B cell (primary cell): Measurements from ENCODE around the gene NUP214. TPM values are rescaled to one million over a fixed set of nuclear protein-coding genes. Genes with fewer than 3 reads are reported as not detected.
"Not testable (repeated sequence)": the region's sequence is repeated elsewhere in the genome, so short reads cannot be mapped to it uniquely, and the experiment has no call there.

Source experiments
- ATAC-seq: fragments of 200-7000 bp; cut with Tn5 transposase; one replicate; pipeline ENCODE4 v1.10.0; 2021; ENCODE audit warnings: low read depth, mild to moderate bottlenecking, moderate number of reproducible peaks, moderate library complexity
- CTCF ChIA-PET: fragments of 350-600 bp; sonication (Branson Sonifier 250); formaldehyde crosslinking; loops from one replicate; lab custom pipeline; 2021; ENCODE audit warnings: antibody characterized with exemption, inconsistent platforms; lab: Charles Lee
- POLR2A ChIA-PET: fragments of 350-600 bp; sonication (Branson Sonifier 250); formaldehyde crosslinking; loops from one replicate; lab custom pipeline; 2021; ENCODE audit warnings: antibody characterized with exemption; lab: Charles Lee
- DNase-seq: peaks from one replicate; pipeline ENCODE4 v3.0.0; 2013
- H2AFZ ChIP-seq: 2 replicates; pipeline ENCODE4 v1.6.1; 2012; ENCODE audit warnings: mild to moderate bottlenecking, low read depth, low read length; ENCODE audit not compliant: insufficient read depth, poor library complexity, severe bottlenecking
- H3K27ac ChIP-seq, 2 donors: 1 replicate in 1 of 2; 2 replicates in 1 of 2; pipeline ENCODE4 v1.5.1; 2012 to 2013; ENCODE audit warnings: low read length in 2 of 2, mild to moderate bottlenecking in 2 of 2, moderate library complexity in 1 of 2
- H3K27me3 ChIP-seq, 4 experiments: fragments of 200-600 bp in 1 of 4; sonication (generic) in 1 of 4; replicated peaks in 1 of 4; 1 replicate in 2 of 4; 2 replicates in 2 of 4; pipeline versions ENCODE4 v1.6.1 to v1.7.0; 2013 to 2016; ENCODE audit warnings: low read length in 3 of 4, mild to moderate bottlenecking in 2 of 4, mixed read lengths in 1 of 4, moderate library complexity in 1 of 4; ENCODE audit not compliant: insufficient read depth in 4 of 4, control insufficient read depth in 3 of 4; ENCODE audit errors: control extremely low read depth in 1 of 4
- H3K36me3 ChIP-seq, 2 experiments: replicated peaks in 1 of 2; 1 replicate in 1 of 2; 2 replicates in 1 of 2; pipeline versions ENCODE4 v1.6.1 to v1.7.1; 2013; ENCODE audit warnings: low read length in 1 of 2; ENCODE audit not compliant: insufficient read depth in 2 of 2, control insufficient read depth in 1 of 2; ENCODE audit errors: control extremely low read depth in 1 of 2, extremely low read depth in 1 of 2
- H3K4me1 ChIP-seq, 2 donors: fragments of 200-600 bp in 1 of 2; sonication (generic) in 1 of 2; 1 replicate in 1 of 2; 2 replicates in 1 of 2; pipeline versions ENCODE4 v1.5.1 to v1.6.1; 2013 to 2017; ENCODE audit warnings: low read length in 2 of 2; ENCODE audit not compliant: control insufficient read depth in 2 of 2, insufficient read depth in 2 of 2
- H3K4me2 ChIP-seq: replicated peaks from 2 replicates; pipeline ENCODE3; 2012; ENCODE audit warnings: mild to moderate bottlenecking, low read depth, low read length; ENCODE audit not compliant: poor library complexity, severe bottlenecking
- H3K4me3 ChIP-seq, 5 experiments: fragments of 200-600 bp in 1 of 5; sonication (generic) in 1 of 5; 1 replicate in 3 of 5; 2 replicates in 2 of 5; pipeline versions ENCODE4 v1.5.1 to v1.7.0; 2011 to 2016; ENCODE audit warnings: low read length in 4 of 5, mild to moderate bottlenecking in 4 of 5, low read depth in 2 of 5, control low read depth in 1 of 5, moderate library complexity in 1 of 5; ENCODE audit not compliant: insufficient read depth in 1 of 5; ENCODE audit errors: control extremely low read depth in 1 of 5, extremely low read depth in 1 of 5
- H3K79me2 ChIP-seq: fragments of 200-600 bp; sonication (generic); one replicate; pipeline ENCODE4 v1.6.0; 2016; ENCODE audit warnings: low read length; ENCODE audit not compliant: control insufficient read depth, insufficient read depth
- H3K9ac ChIP-seq: fragments of 200-600 bp; sonication (generic); 2 replicates; pipeline ENCODE4 v1.6.1; 2017; ENCODE audit warnings: mild to moderate bottlenecking, low read length, moderate library complexity
- H3K9me3 ChIP-seq, 3 donors: one replicate each; pipeline versions ENCODE4 v1.6.1 to v1.7.1; 2013; ENCODE audit warnings: low read length in 2 of 3; ENCODE audit not compliant: control insufficient read depth in 2 of 3, insufficient read depth in 1 of 3; ENCODE audit errors: control extremely low read depth in 1 of 3
- H4K20me1 ChIP-seq: 2 replicates; pipeline ENCODE4 v1.6.0; 2012; ENCODE audit warnings: mild to moderate bottlenecking, low read length; ENCODE audit not compliant: insufficient read depth, control insufficient read depth, poor library complexity, severe bottlenecking
- H3K27ac Mint-ChIP-seq: one replicate; pipeline ENCODE4 v1.8.0; 2021; ENCODE audit warnings: mixed read lengths
- H3K27me3 Mint-ChIP-seq: one replicate; pipeline ENCODE4 v1.8.0; 2021; ENCODE audit warnings: mixed read lengths
- H3K4me1 Mint-ChIP-seq: one replicate; pipeline ENCODE4 v1.8.0; 2021; ENCODE audit warnings: mixed read lengths
- H3K4me3 Mint-ChIP-seq: one replicate; pipeline ENCODE4 v1.8.0; 2021; ENCODE audit warnings: mixed read lengths
- H3K9me3 Mint-ChIP-seq: one replicate; pipeline ENCODE4 v1.8.0; 2022; ENCODE audit warnings: mixed read lengths; ENCODE audit not compliant: insufficient read depth
- EZH2 ChIP-seq: IDR thresholded peaks from 2 replicates; pipeline ENCODE4 v1.6.1; 2012; ENCODE audit warnings: borderline replicate concordance, low read depth, mild to moderate bottlenecking, moderate library complexity, low read length; ENCODE audit not compliant: insufficient read depth, poor library complexity, severe bottlenecking
- WGBS: methylation state at CpG from one replicate; pipeline ENCODE4 v1.1.5; 2013; ENCODE audit warnings: missing lambda C conversion rate; ENCODE audit not compliant: insufficient coverage; 5-methylcytosine and 5-hydroxymethylcytosine counted together
- intact Hi-C: fragments of 100-400 bp; cut with micrococcal nuclease; formaldehyde crosslinking; loops from one replicate; pipeline ENCODE4 v1.10.0; 2022
- polyA plus RNA-seq: library from polyadenylated mRNA; depleted of rRNA; stranded (reverse); fragments of >200 nt; gene quantifications from 2 replicates; pipeline ENCODE4 v1.2.3, GENCODE V29; 2012
- total RNA-seq, 2 donors: library from RNA; stranded (reverse); fragments of 120-200 nt in 1 of 2; gene quantifications; 1 replicate in 1 of 2; 2 replicates in 1 of 2; pipeline versions ENCODE4 v1.2.3 to v1.2.4, GENCODE V29; 2013 to 2022
- TF ChIP-seq, protein P1 (sequence below): fragments of 200-600 bp; IDR thresholded peaks from one replicate; pipeline ENCODE4 v1.8.0; 2022; ENCODE audit warnings: antibody characterized with exemption, mild to moderate bottlenecking

Gene NUP214
- total and polyA plus RNA-seq, 2 donors (not counting 1 experiment from before 2014, with no cell fraction given), result 19.0 to 94.6 TPM

DNA sequence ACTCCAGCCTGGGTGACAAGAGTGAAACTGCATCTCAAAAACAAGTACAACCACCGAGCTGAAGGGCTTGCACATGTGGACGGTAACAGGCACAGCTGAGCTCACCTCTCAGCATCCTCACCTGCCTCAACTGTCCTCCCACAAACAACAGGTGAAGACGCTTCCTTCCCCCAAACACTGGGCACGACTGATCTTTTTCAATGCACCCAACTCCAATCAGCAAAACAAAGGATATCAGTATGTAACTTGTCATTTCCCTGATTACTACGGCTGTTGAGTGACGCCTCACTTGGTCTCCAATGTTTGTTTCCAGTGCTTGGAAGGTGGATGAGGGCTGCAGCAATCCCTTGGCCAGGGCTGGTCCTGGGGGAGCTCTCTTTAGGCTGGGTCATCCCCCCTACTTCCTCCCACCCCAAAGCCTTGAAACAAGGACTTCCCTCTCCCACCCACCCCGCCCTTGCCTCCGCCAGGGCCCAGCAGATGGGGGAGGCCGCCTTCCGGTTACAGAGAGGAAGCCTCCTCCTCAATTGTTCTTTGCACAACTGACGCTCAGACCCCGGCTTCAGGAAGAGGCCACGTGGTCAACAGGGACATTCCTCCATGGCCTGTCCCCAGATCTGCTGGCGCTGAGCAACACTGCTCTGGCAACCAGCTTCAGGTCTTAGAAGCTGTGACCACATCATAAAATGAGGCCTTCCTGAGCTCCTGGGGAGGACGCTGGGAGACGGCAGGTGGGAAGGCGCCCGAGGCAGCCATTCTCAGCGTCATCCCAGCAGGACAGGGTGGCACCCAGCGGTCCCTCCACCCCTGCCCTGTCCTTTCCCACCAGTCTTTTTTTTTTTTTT, 145.0 kb downstream of the NUP214 start:
- POLR2A ChIA-PET, result interaction anchor here (0.7 to 8.2 kb wide), 5 partner anchors 16 to 449 kb away, joined by 3 to 199 read pairs (median 7); no protein-coding TSS in a partner anchor
- Histone ChIP-seq H3K4me1 (peaks cover 75 to 90% of the 10 kb centered on the region in 2 donors), H4K20me1 (peaks cover 9% of the 10 kb centered on the region), H3K27me3 (no peaks in the 10 kb centered on the region), H3K4me3 (peak overlapping the region; percentile 23 to 58 (median 49)), H2AFZ (peak overlapping the region; percentile 65), H3K79me2 (peaks cover 97% of the 10 kb centered on the region), H3K9ac (peak overlapping the region; percentile 47), H3K27ac (peak overlapping the region; percentile 86 to 91), H3K36me3 (peaks cover 0 to 15% of the 10 kb centered on the region in 2 experiments), H3K4me2 (peak overlapping the region; percentile 77), H3K9me3 (no peaks in the 10 kb centered on the region)
- intact Hi-C loops, result loop anchor here (1.0 to 10.0 kb wide), 2 partner anchors 8 to 64 kb away; no protein-coding TSS in a partner anchor
- Mint-ChIP-seq H3K4me3 (peak overlapping the region; percentile 83), H3K9me3 (no peaks in the 10 kb centered on the region), H3K27ac (peak overlapping the region; percentile 96), H3K4me1 (peaks cover 78% of the 10 kb centered on the region), H3K27me3 (no peaks in the 10 kb centered on the region)
- DNase-seq, result peak; percentile 69
- peak; percentile 15 for ATAC-seq
- CTCF ChIA-PET, result interaction anchor here (0.5 to 8.9 kb wide), 8 partner anchors 15 to 966 kb away, joined by 3 to 158 read pairs (median 5); no protein-coding TSS in a partner anchor
- 2% methylated on average over 16 of the region's 20 CpGs for WGBS
- TF ChIP-seq, protein P1, sequence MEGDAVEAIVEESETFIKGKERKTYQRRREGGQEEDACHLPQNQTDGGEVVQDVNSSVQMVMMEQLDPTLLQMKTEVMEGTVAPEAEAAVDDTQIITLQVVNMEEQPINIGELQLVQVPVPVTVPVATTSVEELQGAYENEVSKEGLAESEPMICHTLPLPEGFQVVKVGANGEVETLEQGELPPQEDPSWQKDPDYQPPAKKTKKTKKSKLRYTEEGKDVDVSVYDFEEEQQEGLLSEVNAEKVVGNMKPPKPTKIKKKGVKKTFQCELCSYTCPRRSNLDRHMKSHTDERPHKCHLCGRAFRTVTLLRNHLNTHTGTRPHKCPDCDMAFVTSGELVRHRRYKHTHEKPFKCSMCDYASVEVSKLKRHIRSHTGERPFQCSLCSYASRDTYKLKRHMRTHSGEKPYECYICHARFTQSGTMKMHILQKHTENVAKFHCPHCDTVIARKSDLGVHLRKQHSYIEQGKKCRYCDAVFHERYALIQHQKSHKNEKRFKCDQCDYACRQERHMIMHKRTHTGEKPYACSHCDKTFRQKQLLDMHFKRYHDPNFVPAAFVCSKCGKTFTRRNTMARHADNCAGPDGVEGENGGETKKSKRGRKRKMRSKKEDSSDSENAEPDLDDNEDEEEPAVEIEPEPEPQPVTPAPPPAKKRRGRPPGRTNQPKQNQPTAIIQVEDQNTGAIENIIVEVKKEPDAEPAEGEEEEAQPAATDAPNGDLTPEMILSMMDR, result no peak
- TF ChIP-seq EZH2, result no peak

DNA sequence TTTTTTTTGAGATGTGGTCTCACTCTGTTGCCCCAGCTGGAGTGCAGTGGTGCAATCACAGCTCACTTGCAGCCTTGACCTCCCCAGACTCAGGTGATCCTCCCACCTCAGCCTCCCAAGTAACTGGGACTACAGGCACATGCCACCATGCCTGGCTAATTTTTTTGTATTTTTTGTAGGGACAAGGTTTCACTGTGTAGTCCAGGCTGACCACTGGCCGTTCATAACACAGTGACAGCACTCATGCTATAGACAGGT, 145.6 kb downstream of the NUP214 start:
- Histone ChIP-seq H3K4me2 (peak overlapping the region; percentile 77), H3K4me3 (peak overlapping the region in 4 of 5 experiments; percentile 23 to 58 (median 52)), H3K27ac (peak overlapping the region; percentile 86 to 91), H3K4me1 (peaks cover 71 to 85% of the 10 kb centered on the region in 2 donors), H2AFZ (peak overlapping the region; percentile 65), H3K79me2 (peaks cover 97% of the 10 kb centered on the region), H3K9ac (peak overlapping the region; percentile 47)
- H3K4me1 Mint-ChIP-seq, result peaks cover 79% of the 10 kb centered on the region
- ChIA-PET CTCF (interaction anchor here (0.5 to 8.9 kb wide), 6 partner anchors 16 to 210 kb away, joined by 3 to 158 read pairs (median 8); no protein-coding TSS in a partner anchor), POLR2A (interaction anchor here (0.7 to 8.2 kb wide), 4 partner anchors 17 to 58 kb away, joined by 4 to 199 read pairs (median 12); no protein-coding TSS in a partner anchor)
- not testable (repeated sequence) for H4K20me1 ChIP-seq, ATAC-seq, H3K9me3 ChIP-seq, H3K27me3 Mint-ChIP-seq, DNase-seq, H3K36me3 ChIP-seq, H3K9me3 Mint-ChIP-seq, H3K27me3 ChIP-seq
- intact Hi-C loops, result loop anchor here (10.0 kb wide), 1 partner anchor 64 kb away; no protein-coding TSS in a partner anchor
- WGBS, result 60% methylated on average over 1 of the region's 1 CpG
- H3K4me3 Mint-ChIP-seq, result peak overlapping the region; percentile 83
- H3K27ac Mint-ChIP-seq, result peak overlapping the region; percentile 96
